NCI-H524 treated with DMSO at 0.1 percent for 48 hours (cell line): Measurements from ENCODE around the gene MARCHF4.

Experiments
- DNase-seq: peaks from one replicate; lab custom pipeline; 2025; lab: John Stamatoyannopoulos, UW

MARCHF4 gene

GRCh38 chr2:216349366-216349765, 22.9 kb downstream of the MARCHF4 start:
- no peak for DNase-seq

- no peak for DNase-seq
Observed at GRCh38 chr2:216348756-216349308, 23.5 kb downstream of the MARCHF4 start.

GRCh38 chr2:216346781-216347180, 25.5 kb downstream of the MARCHF4 start:
- no peak for DNase-seq

- DNase-seq: no peak
Observed at GRCh38 chr2:216345846-216346245, 26.4 kb downstream of the MARCHF4 start.

GRCh38 chr2:216344950-216345300, 27.4 kb downstream of the MARCHF4 start:
- no peak for DNase-seq

GRCh38 chr2:216344206-216344949, 27.9 kb downstream of the MARCHF4 start:
- no peak for DNase-seq

GRCh38 chr2:216343221-216343980, 28.9 kb downstream of the MARCHF4 start:
- DNase-seq: peak; percentile 37

GRCh38 chr2:216341121-216341520, 31.2 kb downstream of the MARCHF4 start:
- peak; percentile 20 for DNase-seq

- no peak for DNase-seq
Observed at GRCh38 chr2:216340280-216340631, 32.0 kb downstream of the MARCHF4 start.

- DNase-seq: peak; percentile 94
Observed at GRCh38 chr2:216339456-216340279, 32.6 kb downstream of the MARCHF4 start.

- no peak for DNase-seq
Observed at GRCh38 chr2:216335252-216335651, 37.0 kb downstream of the MARCHF4 start.

GRCh38 chr2:216328347-216328746, 43.9 kb downstream of the MARCHF4 start:
- DNase-seq: no peak

- DNase-seq: no peak
Observed at GRCh38 chr2:216327447-216327935, 44.8 kb downstream of the MARCHF4 start.
